ENCODE measurements around the gene GXYLT2.

Gene GXYLT2

DNA sequence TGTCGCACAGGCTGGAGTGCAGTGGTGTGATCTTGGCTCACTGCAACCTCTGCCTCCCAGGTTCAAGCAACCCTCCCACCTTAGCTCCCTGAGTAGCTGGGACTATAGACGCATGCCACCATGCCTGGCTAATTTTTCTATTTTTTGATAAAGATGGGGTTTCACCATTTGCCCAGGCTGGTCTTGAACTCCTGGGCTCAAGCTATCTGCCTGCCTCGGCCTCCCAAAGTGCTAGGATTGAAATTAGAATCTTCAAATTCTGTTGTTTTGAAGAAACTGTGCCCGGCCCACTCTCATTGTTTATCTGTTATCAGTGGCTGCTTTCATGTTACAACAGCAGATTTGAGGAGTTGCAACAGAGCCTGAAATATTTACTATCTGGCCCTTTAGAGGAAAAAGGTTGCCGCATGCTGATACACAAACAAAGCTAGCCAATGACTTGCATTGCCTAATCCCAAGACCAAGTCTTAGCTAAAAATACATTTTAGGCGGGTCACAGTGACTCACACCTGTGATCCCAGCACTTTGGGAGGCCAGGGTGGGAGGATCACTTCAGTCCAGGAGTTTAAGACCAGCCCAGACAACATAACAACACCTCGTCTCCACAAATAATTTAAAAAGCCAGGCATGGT is 65.6 kb downstream of the GXYLT2 start:
- no peak overlapping the region for H3K27ac ChIP-seq
- TF ChIP-seq ZFX (IDR thresholded peaks at IDR 0.05), result no peak
- no peak for TF ChIP-seq CTCF (conservative IDR thresholded peaks at IDR 0.05)

- TF ChIP-seq ZFX (IDR thresholded peaks at IDR 0.05) (no peak), CTCF (conservative IDR thresholded peaks at IDR 0.05) (no peak)
- no peak overlapping the region for H3K27ac ChIP-seq
Measured at GRCh38 chr3:72957297-72957696, 69.5 kb downstream of the GXYLT2 start.

- H3K27ac ChIP-seq, result no peak overlapping the region
- no peak for TF ChIP-seq ZFX (IDR thresholded peaks at IDR 0.05)
- no peak for TF ChIP-seq CTCF (conservative IDR thresholded peaks at IDR 0.05)
Measured at GRCh38 chr3:72959336-72959735, 71.5 kb downstream of the GXYLT2 start.

DNA sequence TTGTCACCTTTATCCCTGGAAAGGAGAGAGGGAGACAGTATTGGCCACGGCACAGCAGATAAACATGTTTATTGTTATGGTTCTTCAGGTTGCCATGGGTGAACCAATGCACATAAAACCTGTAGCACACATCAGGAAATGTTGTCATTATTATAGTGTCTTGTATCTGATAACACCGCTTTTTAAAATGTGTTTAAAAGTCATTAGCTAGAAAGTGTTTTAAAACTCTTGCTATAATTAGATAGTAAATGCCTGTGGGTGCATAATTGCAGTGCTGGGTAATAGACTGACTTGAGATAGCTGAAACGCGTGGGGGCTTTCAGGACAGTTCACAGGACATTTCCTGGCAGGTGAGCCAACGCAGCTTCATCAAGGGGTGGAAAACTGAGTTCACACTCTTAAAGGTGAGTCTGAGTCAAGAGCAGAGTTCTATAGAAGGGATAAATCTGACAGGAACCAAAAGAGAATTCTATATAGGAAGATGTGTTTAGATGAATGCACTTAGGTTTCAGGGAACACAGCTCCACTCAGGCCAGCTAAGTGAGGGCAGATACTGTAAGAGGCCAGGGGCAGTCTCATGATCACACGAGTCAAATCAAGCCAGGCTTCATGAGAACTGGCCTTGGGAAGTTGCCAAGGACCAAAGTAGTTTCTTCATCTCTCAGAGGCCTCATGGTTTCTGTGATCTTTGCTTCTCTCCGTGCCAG is 73.1 kb downstream of the GXYLT2 start:
- TF ChIP-seq ZFX (IDR thresholded peaks at IDR 0.05), result no peak
- no peak for TF ChIP-seq CTCF (conservative IDR thresholded peaks at IDR 0.05)
- H3K27ac ChIP-seq, result no peak overlapping the region

DNA sequence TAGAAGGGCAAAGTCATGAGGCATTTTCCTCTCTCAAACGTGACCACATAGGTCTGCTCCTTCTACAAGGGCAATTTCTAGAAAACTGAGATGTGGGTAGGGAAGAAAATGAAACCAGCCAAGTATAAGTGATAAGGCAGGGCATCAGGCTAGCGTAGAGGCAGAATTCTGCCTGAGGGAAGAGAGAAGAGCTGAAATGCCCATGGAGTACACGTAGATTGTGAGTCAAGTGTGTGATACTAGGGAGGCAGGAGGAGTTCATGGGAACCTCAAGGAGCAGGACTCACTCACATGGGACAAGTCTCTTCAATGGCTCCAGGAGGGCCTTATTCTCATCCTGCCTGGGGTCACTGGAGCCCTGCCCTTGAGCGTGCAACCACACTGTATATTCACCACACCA is 73.9 kb downstream of the GXYLT2 start:
- H3K27ac ChIP-seq, result no peak overlapping the region
- no peak for TF ChIP-seq ZFX (IDR thresholded peaks at IDR 0.05)

DNA sequence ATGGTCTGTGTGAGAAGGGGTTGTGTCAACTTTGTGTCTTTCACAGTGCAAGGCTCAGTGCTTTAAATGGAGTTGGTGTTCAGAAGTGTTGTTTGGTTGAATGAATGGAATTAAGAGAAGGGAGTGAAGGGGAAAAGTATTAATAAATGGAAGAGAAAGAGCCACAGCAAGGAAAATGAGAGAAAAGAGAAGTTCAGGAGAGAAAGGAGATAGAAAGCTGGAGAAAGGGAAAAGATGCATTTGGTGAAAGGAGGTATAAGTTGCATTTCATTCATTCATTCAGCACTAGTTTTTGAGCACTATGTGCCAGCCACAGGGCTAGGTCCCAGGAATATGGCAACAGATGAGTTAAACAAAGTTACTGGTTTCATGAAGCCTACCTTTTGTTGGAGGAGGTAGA is 74.5 kb downstream of the GXYLT2 start:
- TF ChIP-seq ZFX (IDR thresholded peaks at IDR 0.05) (no peak), CTCF (conservative IDR thresholded peaks at IDR 0.05) (no peak)
- no peak overlapping the region for H3K27ac ChIP-seq

DNA sequence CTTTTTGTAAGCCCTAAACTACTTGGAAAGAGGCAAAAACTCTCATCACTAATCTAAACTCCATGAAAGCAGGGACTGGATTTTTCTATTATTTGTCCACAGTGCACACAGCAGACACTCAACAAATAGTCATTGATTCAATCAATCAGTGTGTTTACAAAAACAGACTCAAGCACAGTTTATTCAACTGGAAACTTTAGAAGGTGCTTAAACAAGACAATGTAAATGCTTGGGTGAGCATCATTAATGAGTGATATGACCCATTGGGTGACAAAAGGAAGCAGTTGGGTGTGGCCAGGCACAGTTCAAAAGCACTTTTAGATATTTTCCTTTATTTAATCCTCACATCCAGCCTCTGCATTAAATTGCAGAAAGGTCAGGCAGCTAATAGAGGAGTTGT is 76.8 kb downstream of the GXYLT2 start:
- TF ChIP-seq ZFX (IDR thresholded peaks at IDR 0.05), result no peak
- no peak for TF ChIP-seq CTCF (conservative IDR thresholded peaks at IDR 0.05)
- H3K27ac ChIP-seq, result no peak overlapping the region

DNA sequence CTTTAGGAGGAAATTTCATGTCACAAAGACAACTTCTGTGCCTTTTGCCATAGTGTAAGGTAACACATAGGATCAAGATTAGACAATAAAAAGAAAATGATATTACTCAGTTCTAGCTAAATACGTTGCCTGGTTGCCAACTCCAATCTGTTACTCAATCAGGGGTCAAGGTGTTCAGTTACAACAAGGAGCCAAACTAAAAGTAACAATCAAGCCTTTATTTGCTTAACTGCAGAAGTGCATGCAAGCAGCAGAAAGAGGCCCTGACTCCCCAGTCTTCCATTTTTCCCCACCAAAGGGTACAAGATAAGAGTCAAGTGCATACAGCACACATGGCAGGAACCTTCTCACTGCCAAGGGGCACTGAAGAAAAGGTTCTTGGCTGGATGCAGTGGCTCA is 80.4 kb downstream of the GXYLT2 start:
- H3K27ac ChIP-seq, result no peak overlapping the region
- TF ChIP-seq ZFX (IDR thresholded peaks at IDR 0.05), result no peak
- no peak for TF ChIP-seq CTCF (conservative IDR thresholded peaks at IDR 0.05)
